Measurements from ENCODE around the gene LANCL1. TPM values are rescaled to one million over a fixed set of nuclear protein-coding genes. Genes with fewer than 3 reads are reported as not detected.

The LANCL1 gene
- total RNA-seq, 2 donors from 2014 or later, result 68.4 to 88.1 TPM

GRCh38 chr2:210474776-210475175 is 1.8 kb downstream of the LANCL1 start:
- no peaks in the 10 kb centered on the region for H3K9me3 ChIP-seq (ENCODE audit: control insufficient read depth, low read length)

GRCh38 chr2:210461401-210461800 is 15.2 kb downstream of the LANCL1 start:
- Mint-ChIP-seq H3K9me3 (no peaks in the 10 kb centered on the region), H3K4me1 (peaks cover 26% of the 10 kb centered on the region), H3K4me3 (no peak overlapping the region), H3K36me3 (ENCODE audit: low read depth) (peaks cover 49% of the 10 kb centered on the region), H3K27me3 (ENCODE audit: insufficient read depth) (no peaks in the 10 kb centered on the region), H3K27ac (no peak overlapping the region)
- no peaks in the 10 kb centered on the region for H3K9me3 ChIP-seq (ENCODE audit: control insufficient read depth, low read length)
- H3K4me1 ChIP-seq (ENCODE audit: control insufficient read depth, insufficient read depth, low read length), result peaks cover 9% of the 10 kb centered on the region
- 92 to 93% methylated on average over 2 of the region's 2 CpGs for WGBS, 2 experiments (ENCODE audit: insufficient coverage in 1 of 2, insufficient read length in 1 of 2)
- peaks cover 36% of the 10 kb centered on the region for H3K36me3 ChIP-seq (ENCODE audit: control insufficient read depth, insufficient read depth, low read length)
- no peak overlapping the region for H3K4me3 ChIP-seq (ENCODE audit: low read length)
- H3K9ac ChIP-seq (ENCODE audit: extremely low read depth, low read length, poor library complexity, severe bottlenecking), result no peak overlapping the region
- H3K27ac ChIP-seq (ENCODE audit: low read depth, low read length), result no peak overlapping the region
- H3K27me3 ChIP-seq (ENCODE audit: control insufficient read depth, insufficient read depth, low read length, poor library complexity, severe bottlenecking), result no peaks in the 10 kb centered on the region
- no peak for TF ChIP-seq CTCF (conservative IDR thresholded peaks at IDR 0.05)
- no peak for DNase-seq

More at GRCh38 chr2:210474776-210475175, 1.8 kb downstream of the LANCL1 start:
- H3K4me3 ChIP-seq (ENCODE audit: low read length), result no peak overlapping the region
- H3K36me3 ChIP-seq (ENCODE audit: control insufficient read depth, insufficient read depth, low read length), result peaks cover 21% of the 10 kb centered on the region
- no peaks in the 10 kb centered on the region for H3K9me3 Mint-ChIP-seq
- no peaks in the 10 kb centered on the region for H3K27me3 Mint-ChIP-seq (ENCODE audit: insufficient read depth)
- TF ChIP-seq CTCF (conservative IDR thresholded peaks at IDR 0.05), result no peak
- no peak overlapping the region for H3K27ac ChIP-seq (ENCODE audit: low read depth, low read length)
- 96% methylated on average over 1 of the region's 1 CpG; no CpG with 5 or more reads in 1 of the 2 experiments for WGBS, 2 experiments (ENCODE audit: insufficient coverage in 1 of 2, insufficient read length in 1 of 2)
- peaks cover 31% of the 10 kb centered on the region for H3K36me3 Mint-ChIP-seq (ENCODE audit: low read depth)
- no peak overlapping the region for H3K27ac Mint-ChIP-seq
- H3K4me1 Mint-ChIP-seq, result peaks cover 13% of the 10 kb centered on the region
- H3K9ac ChIP-seq (ENCODE audit: extremely low read depth, low read length, poor library complexity, severe bottlenecking), result no peak overlapping the region
- no peak overlapping the region for H3K4me3 Mint-ChIP-seq
- H3K27me3 ChIP-seq (ENCODE audit: control insufficient read depth, insufficient read depth, low read length, poor library complexity, severe bottlenecking), result no peaks in the 10 kb centered on the region
- no peak for DNase-seq
- no peaks in the 10 kb centered on the region for H3K4me1 ChIP-seq (ENCODE audit: control insufficient read depth, insufficient read depth, low read length)

DNA sequence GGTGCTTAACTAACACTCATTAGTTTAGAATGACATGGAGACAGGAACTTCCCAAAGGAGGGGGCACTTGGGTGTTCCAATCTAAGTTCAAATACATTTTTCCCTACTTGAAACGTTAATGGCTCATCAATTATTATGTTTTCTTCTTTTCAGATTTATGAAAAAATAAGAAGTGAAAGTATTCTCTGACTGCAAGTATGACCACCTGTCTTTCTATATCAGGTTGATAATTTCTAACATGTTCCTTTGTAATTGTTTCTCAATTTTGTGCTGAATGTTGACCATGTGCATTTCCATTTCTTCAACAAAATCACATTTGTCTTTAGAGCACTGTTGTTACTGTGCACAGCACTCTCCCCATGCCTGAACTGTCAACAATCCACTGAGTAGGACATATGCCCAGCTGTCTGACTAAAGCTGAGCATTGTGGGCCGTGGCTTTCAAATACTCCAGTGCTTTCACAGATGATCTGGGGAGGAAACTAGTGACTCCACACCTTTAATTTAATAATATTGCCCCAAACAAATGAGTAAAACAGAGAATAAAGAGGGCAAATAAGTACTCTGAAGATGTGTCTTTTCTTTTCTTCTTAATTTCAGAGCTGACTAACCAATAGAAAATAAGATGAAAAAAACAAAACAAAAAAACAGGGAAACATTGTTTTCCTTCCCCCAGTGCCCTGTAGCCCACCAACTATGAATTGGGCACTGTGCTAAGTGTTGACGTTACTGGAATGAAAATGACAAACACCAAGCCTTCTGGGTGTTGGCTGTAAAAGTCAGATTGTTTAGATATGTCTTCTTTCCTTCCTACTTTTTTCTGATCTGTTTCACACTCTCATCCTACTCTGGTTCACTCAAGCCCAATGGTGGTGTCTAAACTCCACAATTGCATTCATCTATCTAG is 16.0 kb downstream of the LANCL1 start:
- peaks cover 12% of the 10 kb centered on the region for H3K4me1 ChIP-seq (ENCODE audit: control insufficient read depth, insufficient read depth, low read length)
- H3K4me3 Mint-ChIP-seq, result no peak overlapping the region
- WGBS, 2 experiments (ENCODE audit: insufficient coverage in 1 of 2, insufficient read length in 1 of 2), result 93% methylated on average over 3 of the region's 3 CpGs; no CpG with 5 or more reads in 1 of the 2 experiments
- TF ChIP-seq CTCF (conservative IDR thresholded peaks at IDR 0.05), result no peak
- no peak overlapping the region for H3K27ac ChIP-seq (ENCODE audit: low read depth, low read length)
- no peak for DNase-seq
- H3K36me3 ChIP-seq (ENCODE audit: control insufficient read depth, insufficient read depth, low read length), result peaks cover 28% of the 10 kb centered on the region
- peaks cover 31% of the 10 kb centered on the region for H3K4me1 Mint-ChIP-seq
- H3K9me3 Mint-ChIP-seq, result no peaks in the 10 kb centered on the region
- H3K9me3 ChIP-seq (ENCODE audit: control insufficient read depth, low read length), result no peaks in the 10 kb centered on the region
- H3K27me3 ChIP-seq (ENCODE audit: control insufficient read depth, insufficient read depth, low read length, poor library complexity, severe bottlenecking), result no peaks in the 10 kb centered on the region
- no peak overlapping the region for H3K9ac ChIP-seq (ENCODE audit: extremely low read depth, low read length, poor library complexity, severe bottlenecking)
- peaks cover 44% of the 10 kb centered on the region for H3K36me3 Mint-ChIP-seq (ENCODE audit: low read depth)
- H3K27ac Mint-ChIP-seq, result no peak overlapping the region
- H3K27me3 Mint-ChIP-seq (ENCODE audit: insufficient read depth), result no peaks in the 10 kb centered on the region
- no peak overlapping the region for H3K4me3 ChIP-seq (ENCODE audit: low read length)
